Left ventricle myocardium inferior (tissue), 1 donor: Measurements from ENCODE around the gene MRAP2. TPM values are rescaled to one million over a fixed set of nuclear protein-coding genes. Genes with fewer than 3 reads are reported as not detected.
"Not testable (repeated sequence)": the region's sequence is repeated elsewhere in the genome, so short reads cannot be mapped to it uniquely, and the experiment has no call there.

Experiments
- DNase-seq: peaks from one replicate; pipeline ENCODE4 v3.0.0-alpha.2; 2020
- H3K27ac ChIP-seq: fragments of 200-600 bp; replicated peaks from 2 replicates; pipeline ENCODE4 v1.8.0; 2021
- H3K27me3 ChIP-seq: fragments of 200-600 bp; 2 replicates; pipeline ENCODE4 v1.8.0; 2021; ENCODE audit warnings: low read depth
- H3K36me3 ChIP-seq: fragments of 200-600 bp; 2 replicates; pipeline ENCODE4 v1.8.0; 2021
- H3K4me1 ChIP-seq: fragments of 200-600 bp; 2 replicates; pipeline ENCODE4 v1.8.0; 2021
- H3K4me3 ChIP-seq: fragments of 200-600 bp; 2 replicates; pipeline ENCODE4 v1.8.0; 2021; ENCODE audit warnings: mild to moderate bottlenecking, moderate library complexity
- H3K9me3 ChIP-seq: fragments of 200-600 bp; replicated peaks from 2 replicates; pipeline ENCODE4 v1.8.0; 2021
- intact Hi-C: fragments of 100-400 bp; cut with micrococcal nuclease; formaldehyde crosslinking; loops from one replicate; pipeline ENCODE4 v1.11.0; 2022
- total RNA-seq: library from RNA; stranded (reverse); fragmentation: NEBNext Ultra II Directional; extraction: Animal tissue kit (Norgen Biotek cat#: 25700); gene quantifications from one replicate; pipeline ENCODE4 v1.2.1, GENCODE V29; 2021
- TF ChIP-seq, protein P1 (sequence below): fragments of 200-600 bp; IDR thresholded peaks from 2 replicates; pipeline ENCODE4 v1.8.0; 2021; ENCODE audit warnings: antibody characterized with exemption, mild to moderate bottlenecking, borderline replicate concordance
- donor health status: DM: no; HTN: yes; CAD: no; lungs with severe emphysema.

The MRAP2 gene
- total RNA-seq, 1 donor from 2014 or later: 0.16 TPM

DNA sequence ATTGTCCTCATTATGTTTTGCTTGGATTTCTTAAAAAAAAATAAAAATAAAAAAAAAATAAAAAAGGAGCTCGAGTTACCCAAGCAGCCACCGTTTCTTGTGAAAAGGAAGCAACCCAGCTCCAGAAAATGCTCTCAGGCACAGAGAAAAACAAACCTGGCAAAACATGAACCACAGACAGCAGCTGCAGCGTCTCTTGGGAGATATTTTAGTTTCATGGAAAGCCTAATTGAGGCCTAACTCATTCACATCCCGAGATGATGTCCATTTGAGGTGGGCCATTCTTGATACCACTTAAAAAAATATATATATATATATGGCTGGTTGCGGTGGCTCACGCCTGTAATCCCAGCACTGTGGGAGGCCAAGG lies 13.7 kb upstream of the MRAP2 start:
- no peaks in the 10 kb centered on the region for H3K4me1 ChIP-seq
- no peak overlapping the region for H3K27ac ChIP-seq
- peaks cover 2% of the 10 kb centered on the region for H3K9me3 ChIP-seq
- H3K4me3 ChIP-seq: no peak overlapping the region
- intact Hi-C loops: no loop called here
- no peaks in the 10 kb centered on the region for H3K36me3 ChIP-seq
- TF ChIP-seq, protein P1, sequence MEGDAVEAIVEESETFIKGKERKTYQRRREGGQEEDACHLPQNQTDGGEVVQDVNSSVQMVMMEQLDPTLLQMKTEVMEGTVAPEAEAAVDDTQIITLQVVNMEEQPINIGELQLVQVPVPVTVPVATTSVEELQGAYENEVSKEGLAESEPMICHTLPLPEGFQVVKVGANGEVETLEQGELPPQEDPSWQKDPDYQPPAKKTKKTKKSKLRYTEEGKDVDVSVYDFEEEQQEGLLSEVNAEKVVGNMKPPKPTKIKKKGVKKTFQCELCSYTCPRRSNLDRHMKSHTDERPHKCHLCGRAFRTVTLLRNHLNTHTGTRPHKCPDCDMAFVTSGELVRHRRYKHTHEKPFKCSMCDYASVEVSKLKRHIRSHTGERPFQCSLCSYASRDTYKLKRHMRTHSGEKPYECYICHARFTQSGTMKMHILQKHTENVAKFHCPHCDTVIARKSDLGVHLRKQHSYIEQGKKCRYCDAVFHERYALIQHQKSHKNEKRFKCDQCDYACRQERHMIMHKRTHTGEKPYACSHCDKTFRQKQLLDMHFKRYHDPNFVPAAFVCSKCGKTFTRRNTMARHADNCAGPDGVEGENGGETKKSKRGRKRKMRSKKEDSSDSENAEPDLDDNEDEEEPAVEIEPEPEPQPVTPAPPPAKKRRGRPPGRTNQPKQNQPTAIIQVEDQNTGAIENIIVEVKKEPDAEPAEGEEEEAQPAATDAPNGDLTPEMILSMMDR: no peak
- peaks cover 33% of the 10 kb centered on the region for H3K27me3 ChIP-seq
- DNase-seq: no peak

DNA sequence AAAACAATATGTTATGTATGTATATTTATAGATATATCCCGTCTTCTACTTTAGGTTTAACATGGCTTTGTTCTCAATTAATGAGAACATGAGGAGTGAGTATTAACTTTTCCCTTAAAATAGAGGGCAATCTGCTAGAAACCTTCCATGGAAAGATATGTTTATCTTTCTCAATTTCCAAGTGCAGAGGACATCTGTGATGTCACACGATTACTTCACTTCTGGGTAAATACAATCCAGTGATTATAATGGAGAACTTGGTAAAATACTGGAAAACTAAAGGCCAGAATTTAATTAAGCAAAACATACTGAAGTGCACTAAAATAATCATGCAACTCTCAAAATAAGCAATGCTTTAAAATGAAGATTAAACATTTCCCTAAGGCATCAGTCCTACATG lies 11.9 kb upstream of the MRAP2 start:
- intact Hi-C loops: no loop called here
- TF ChIP-seq, protein P1: no peak
- H3K27me3 ChIP-seq: peaks cover 33% of the 10 kb centered on the region

DNA sequence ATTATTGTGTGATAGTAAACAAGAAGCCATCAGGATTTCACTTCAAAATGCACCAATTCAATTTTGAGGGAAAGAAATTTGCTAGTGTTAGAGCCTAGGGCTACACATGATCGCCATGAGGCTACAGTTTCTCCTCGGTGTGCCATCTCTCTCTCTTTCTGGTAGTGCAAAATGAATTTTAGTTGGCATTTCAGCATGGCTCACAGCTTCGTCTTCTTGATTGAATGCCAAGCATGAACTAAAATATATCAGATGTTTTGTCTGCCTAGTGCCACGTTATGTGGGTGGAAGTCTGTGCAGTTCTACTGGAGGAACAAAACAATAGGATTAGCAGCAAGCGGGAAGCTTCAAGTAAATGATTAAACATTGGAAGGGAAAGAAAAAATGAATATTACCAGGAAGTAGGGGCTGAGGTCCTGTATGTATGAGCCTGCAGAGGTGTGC lies 6.8 kb upstream of the MRAP2 start:
- DNase-seq: no peak
- H3K27ac ChIP-seq: no peak overlapping the region
- intact Hi-C loops: no loop called here
- TF ChIP-seq, protein P1: no peak
- no peak overlapping the region for H3K4me3 ChIP-seq
- no peaks in the 10 kb centered on the region for H3K4me1 ChIP-seq
- no peaks in the 10 kb centered on the region for H3K36me3 ChIP-seq
- H3K27me3 ChIP-seq: peaks cover under 1% of the 10 kb centered on the region
- peaks cover 8% of the 10 kb centered on the region for H3K9me3 ChIP-seq

More for the DNA sequence above, 11.9 kb upstream of the MRAP2 start:
- Histone ChIP-seq H3K4me3 (no peak overlapping the region), H3K27ac (no peak overlapping the region), H3K9me3 (peaks cover 8% of the 10 kb centered on the region), H3K36me3 (no peaks in the 10 kb centered on the region), H3K4me1 (no peaks in the 10 kb centered on the region)
- no peak for DNase-seq

DNA sequence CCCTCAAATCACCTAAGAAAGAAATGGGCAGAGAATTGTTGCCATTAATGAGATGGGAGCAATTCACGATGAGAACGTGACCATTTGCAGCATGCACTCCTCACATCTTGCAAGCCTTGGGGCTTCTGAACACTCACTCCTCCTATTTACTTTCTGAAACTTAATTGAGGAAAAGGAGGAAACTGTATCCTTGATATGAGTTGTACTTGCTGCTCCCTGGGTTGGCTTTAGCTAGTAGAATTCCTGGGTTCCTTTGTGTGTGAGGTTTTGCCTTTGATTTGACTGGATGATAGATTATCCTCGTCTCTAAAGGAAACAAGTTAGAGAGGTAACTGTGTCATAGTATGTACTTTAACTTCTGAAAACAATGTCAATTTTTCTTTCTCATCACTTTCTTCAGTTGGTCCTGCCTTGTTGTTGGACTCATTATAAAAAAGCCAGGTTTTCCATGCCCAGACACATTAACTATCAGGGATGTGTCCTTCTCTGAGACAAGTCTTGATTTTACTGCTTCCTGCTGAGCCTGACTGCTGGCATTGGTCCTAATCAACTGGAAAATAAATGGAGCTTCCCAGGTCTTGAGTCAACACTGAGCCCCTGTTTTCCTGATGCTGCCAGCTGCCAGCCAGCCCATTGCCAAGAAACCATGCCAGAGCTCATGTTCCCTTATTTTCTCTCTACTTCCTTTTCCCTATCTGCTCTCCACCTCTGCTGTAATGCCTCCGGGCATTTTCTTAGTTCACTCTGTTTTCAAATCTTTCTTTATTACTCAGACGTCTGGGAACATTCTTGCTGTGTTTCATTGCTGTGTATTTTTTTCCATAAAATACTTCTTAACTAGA lies 6.0 kb upstream of the MRAP2 start:
- H3K36me3 ChIP-seq: no peaks in the 10 kb centered on the region
- no peaks in the 10 kb centered on the region for H3K27me3 ChIP-seq
- no peaks in the 10 kb centered on the region for H3K4me1 ChIP-seq
- TF ChIP-seq, protein P1: no peak
- H3K4me3 ChIP-seq: no peak overlapping the region
- H3K9me3 ChIP-seq: peaks cover 8% of the 10 kb centered on the region
- no peak for DNase-seq
- intact Hi-C loops: no loop called here
- no peak overlapping the region for H3K27ac ChIP-seq

DNA sequence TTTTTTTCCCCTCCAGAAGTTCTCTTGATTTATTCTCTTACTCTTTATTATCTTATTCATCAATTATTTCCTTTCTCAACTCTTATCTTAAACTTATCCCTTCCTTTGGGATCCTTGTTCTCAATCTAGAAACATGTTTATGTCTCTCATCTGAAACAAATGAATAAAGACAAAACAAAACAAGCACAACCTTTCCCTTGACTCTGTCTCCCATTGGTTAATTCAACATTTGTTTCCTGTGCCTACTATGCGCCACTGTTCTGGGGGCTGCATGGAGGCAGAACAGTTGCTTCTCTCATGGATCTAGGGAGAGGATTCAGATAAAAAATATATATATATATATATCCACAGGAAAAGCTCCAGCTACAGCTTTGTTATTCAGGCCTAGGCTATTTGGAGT lies 5.2 kb upstream of the MRAP2 start:
- Histone ChIP-seq H3K4me3 (no peak overlapping the region), H3K9me3 (peaks cover 8% of the 10 kb centered on the region), H3K4me1 (peaks cover 3% of the 10 kb centered on the region), H3K27ac (no peak overlapping the region), H3K36me3 (no peaks in the 10 kb centered on the region), H3K27me3 (peaks cover 3% of the 10 kb centered on the region)
- DNase-seq: no peak
- intact Hi-C loops: no loop called here
- TF ChIP-seq, protein P1: no peak

DNA sequence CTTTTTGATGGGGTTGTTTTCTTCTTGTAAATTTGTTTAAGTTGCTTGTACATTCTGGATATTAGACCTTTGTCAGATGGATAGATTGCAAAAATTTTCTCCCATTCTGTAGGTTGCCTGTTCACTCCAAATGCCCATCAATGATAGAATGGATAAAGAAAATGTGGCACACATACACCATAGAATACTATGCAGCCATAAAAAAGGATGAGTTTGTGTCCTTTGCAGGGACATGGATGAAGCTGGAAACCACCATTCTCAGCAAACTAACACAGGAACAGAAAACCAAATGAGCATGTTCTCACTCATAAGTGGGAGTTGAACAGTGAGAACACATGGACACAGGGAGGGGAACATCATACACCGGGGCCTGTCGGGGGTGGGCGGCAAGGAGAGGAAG lies 1.6 kb upstream of the MRAP2 start:
- peaks cover 17% of the 10 kb centered on the region for H3K4me1 ChIP-seq
- intact Hi-C loops, DNase-seq, H3K27ac ChIP-seq, H3K36me3 ChIP-seq, H3K4me3 ChIP-seq, H3K9me3 ChIP-seq: not testable (repeated sequence)
- peaks cover 38% of the 10 kb centered on the region for H3K27me3 ChIP-seq
